H1 (cell line): Measurements from ENCODE around the gene FABP7.

Source experiments
- CEBPB ChIP-seq: IDR thresholded peaks from 2 replicates; pipeline ENCODE4 v1.6.1; 2012; ENCODE audit warnings: low read depth, low read length
- TF ChIP-seq, protein P1 (sequence below), 3 experiments: IDR thresholded peaks; 1 replicate in 2 of 3; 2 replicates in 1 of 3; pipeline versions ENCODE4 v1.5.1 to v1.6.1; 2011; ENCODE audit warnings: low read length in 3 of 3, mild to moderate bottlenecking in 3 of 3, inconsistent platforms in 2 of 3, low read depth in 1 of 3, moderate library complexity in 1 of 3; ENCODE audit not compliant: insufficient read depth in 1 of 3; ENCODE audit errors: control extremely low read depth in 1 of 3
- TF ChIP-seq, protein P2 (sequence below): IDR thresholded peaks from 2 replicates; pipeline ENCODE4 v1.6.1; 2012; ENCODE audit warnings: inconsistent platforms

DNA sequence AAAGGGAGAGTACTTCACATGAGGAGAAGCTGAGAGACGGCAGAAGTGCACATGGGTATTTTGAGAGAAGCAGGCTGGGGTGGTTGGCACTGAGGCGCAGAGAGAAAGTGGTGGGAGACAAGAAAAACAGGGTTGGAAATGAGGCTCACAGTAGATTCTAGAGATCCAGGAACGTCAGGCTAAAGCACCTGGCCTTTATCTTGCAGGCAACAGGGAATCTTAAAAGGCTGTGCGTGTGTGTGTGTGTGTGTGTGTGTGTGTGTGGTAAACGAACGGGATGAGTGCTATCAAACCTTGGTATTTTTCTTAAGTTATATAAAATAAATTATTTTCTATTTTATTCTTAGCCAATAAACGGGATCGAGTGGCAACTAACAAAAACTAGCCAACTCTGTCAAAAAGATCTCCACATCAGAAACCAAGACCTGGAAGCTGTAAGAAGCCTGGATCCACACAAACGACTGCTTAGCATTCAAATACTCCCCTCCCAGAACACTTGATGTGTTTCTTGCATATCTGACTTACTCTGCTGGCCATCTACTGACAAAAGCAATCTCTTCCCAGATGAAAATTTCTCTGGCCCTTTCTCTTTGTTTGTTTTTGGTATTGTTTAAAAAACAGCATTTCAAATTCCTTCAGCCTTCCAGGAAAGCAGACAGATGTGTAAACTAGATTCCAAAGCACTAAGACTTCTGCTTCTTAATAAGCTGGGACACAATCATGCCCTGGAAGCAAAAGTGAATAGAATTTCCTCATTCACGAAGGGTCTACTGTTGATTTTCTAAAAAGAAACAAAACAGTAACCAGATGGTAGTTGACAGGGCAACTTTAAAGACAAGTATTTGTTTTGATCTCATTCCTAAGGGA lies 44.8 kb upstream of the FABP7 start:
- TF ChIP-seq, protein P1, sequence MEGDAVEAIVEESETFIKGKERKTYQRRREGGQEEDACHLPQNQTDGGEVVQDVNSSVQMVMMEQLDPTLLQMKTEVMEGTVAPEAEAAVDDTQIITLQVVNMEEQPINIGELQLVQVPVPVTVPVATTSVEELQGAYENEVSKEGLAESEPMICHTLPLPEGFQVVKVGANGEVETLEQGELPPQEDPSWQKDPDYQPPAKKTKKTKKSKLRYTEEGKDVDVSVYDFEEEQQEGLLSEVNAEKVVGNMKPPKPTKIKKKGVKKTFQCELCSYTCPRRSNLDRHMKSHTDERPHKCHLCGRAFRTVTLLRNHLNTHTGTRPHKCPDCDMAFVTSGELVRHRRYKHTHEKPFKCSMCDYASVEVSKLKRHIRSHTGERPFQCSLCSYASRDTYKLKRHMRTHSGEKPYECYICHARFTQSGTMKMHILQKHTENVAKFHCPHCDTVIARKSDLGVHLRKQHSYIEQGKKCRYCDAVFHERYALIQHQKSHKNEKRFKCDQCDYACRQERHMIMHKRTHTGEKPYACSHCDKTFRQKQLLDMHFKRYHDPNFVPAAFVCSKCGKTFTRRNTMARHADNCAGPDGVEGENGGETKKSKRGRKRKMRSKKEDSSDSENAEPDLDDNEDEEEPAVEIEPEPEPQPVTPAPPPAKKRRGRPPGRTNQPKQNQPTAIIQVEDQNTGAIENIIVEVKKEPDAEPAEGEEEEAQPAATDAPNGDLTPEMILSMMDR (IDR thresholded peaks at IDR 0.05; ENCODE audit: control extremely low read depth in 1 of 3, insufficient read depth in 1 of 3, low read depth in 1 of 3, low read length in 3 of 3) = no peak
- TF ChIP-seq, protein P2, sequence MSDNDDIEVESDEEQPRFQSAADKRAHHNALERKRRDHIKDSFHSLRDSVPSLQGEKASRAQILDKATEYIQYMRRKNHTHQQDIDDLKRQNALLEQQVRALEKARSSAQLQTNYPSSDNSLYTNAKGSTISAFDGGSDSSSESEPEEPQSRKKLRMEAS = no peak
- TF ChIP-seq CEBPB = no peak
